SU-DHL-6 (cell line): ENCODE results near the gene TP73.

Experiments used
- EZH2phosphoT487 ChIP-seq: fragments of 200-600 bp; sonication (generic), shearing (Covaris generic); conservative IDR thresholded peaks from 2 replicates; pipeline ENCODE4 v1.6.1; 2018; ENCODE audit warnings: mild to moderate bottlenecking, antibody characterized with exemption, low read length, moderate library complexity, mixed read lengths
- TF ChIP-seq, protein P1 (sequence below): fragments of 200-600 bp; sonication (generic); IDR thresholded peaks from one replicate; pipeline ENCODE4 v1.5.1; 2017; ENCODE audit warnings: antibody characterized with exemption, mild to moderate bottlenecking, low read length, moderate library complexity; ENCODE audit not compliant: insufficient read depth, poor library complexity, severe bottlenecking

DNA sequence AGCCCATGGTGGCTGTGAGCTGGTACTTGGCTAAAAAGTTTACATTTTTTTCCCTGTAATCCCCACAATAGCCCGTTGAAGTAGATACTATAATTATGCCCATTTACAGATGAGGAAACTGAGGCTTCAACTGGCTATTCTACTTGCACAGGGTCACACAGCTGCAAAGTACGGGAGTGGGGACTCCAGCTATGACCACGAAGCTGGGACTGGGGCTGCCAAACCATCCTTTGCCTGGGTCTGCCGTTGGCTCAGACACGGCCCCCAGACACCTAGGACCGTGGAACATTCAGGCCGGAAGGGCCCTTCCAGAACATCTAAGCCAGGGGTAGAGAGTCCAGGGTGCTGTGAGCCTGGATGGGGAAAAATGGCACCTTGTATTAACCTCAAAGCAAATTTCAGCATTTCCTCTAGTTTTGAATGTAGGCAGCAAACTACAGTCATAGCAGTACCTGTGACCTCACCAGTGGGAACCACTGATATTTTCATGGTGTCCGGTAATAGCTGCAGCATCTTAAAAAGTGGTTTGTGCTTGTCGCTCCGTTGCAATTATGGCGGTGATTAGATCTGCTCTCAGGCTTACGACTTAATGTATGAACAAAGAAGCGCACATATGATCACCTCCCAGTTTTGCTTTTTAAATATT, 4.3 kb downstream of the TP73 start:
- TF ChIP-seq, protein P1, sequence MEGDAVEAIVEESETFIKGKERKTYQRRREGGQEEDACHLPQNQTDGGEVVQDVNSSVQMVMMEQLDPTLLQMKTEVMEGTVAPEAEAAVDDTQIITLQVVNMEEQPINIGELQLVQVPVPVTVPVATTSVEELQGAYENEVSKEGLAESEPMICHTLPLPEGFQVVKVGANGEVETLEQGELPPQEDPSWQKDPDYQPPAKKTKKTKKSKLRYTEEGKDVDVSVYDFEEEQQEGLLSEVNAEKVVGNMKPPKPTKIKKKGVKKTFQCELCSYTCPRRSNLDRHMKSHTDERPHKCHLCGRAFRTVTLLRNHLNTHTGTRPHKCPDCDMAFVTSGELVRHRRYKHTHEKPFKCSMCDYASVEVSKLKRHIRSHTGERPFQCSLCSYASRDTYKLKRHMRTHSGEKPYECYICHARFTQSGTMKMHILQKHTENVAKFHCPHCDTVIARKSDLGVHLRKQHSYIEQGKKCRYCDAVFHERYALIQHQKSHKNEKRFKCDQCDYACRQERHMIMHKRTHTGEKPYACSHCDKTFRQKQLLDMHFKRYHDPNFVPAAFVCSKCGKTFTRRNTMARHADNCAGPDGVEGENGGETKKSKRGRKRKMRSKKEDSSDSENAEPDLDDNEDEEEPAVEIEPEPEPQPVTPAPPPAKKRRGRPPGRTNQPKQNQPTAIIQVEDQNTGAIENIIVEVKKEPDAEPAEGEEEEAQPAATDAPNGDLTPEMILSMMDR = no peak
- TF ChIP-seq EZH2phosphoT487 = no peak
